Thyroid gland (tissue), 4 donors: ENCODE data around the gene SYT1.

ENCODE experiments used
- CTCF ChIP-seq, 6 experiments: fragments of 200-600 bp in 3 of 6; fragments of 450-650 bp in 3 of 6; sonication (generic) in 3 of 6; IDR thresholded peaks; one replicate each; pipeline ENCODE4 v1.5.1; 2016 to 2019; ENCODE audit warnings: antibody characterized with exemption in 6 of 6, mild to moderate bottlenecking in 2 of 6, inconsistent platforms in 1 of 6, moderate library complexity in 1 of 6
- POLR2A ChIP-seq, 2 donors: fragments of 450-650 bp; IDR thresholded peaks; one replicate each; pipeline ENCODE4 v1.6.1; 2017; ENCODE audit warnings: antibody characterized with exemption in 2 of 2, mild to moderate bottlenecking in 2 of 2, moderate library complexity in 1 of 2

GRCh38 chr12:78928200-78929074 lies 63.9 kb downstream of the SYT1 start:
- no peak for TF ChIP-seq CTCF (IDR thresholded peaks at IDR 0.05)
- no peak for TF ChIP-seq POLR2A (IDR thresholded peaks at IDR 0.05)
